Measurements from ENCODE around the gene MAST4. TPM values are rescaled to one million over a fixed set of nuclear protein-coding genes. Genes with fewer than 3 reads are reported as not detected.

The MAST4 gene
- total and polyA plus RNA-seq, 2 of the 4 experiments (the other 2 are of a cell fraction) = 4.8 to 6.8 TPM

DNA sequence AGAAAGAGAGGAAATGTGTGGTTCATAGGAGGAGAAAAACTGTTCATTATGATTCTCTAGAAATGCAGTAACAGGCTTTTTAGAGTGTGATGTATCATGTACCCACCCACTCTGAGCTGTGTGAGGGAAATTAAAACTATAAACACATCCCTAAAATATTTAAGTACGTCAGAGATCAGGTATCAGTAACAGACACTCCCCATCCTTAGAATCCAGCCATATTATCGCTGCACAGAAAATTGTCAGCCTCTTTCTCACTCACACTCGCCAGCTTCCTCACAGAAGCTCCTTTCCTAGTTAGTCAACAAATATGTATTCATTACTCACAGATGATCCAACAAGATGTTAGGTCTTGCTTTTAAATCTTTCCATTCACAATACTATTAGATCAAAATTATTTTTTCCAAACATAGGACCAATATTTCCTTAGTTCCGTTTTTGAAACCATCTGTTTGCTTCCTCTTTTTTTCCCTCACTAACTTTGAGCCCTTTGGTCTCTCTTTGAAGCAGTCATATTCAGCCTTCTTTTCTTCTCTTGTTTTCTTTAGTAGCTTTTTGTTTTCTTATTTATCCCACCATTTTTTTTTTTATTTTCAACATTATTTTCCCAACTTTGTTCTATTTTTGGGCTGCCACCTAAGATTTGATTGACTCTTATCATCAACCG is 13.6 kb upstream of the MAST4 start:
- DNase-seq = no peak
- Histone ChIP-seq H3K4me3 (ENCODE audit: insufficient read depth, low read depth, low read length) (no peak overlapping the region), H3K79me1 (ENCODE audit: low read depth in 1 of 2, low read length in 2 of 2) (no peaks in the 10 kb centered on the region), H3K27me3 (ENCODE audit: control insufficient read depth, insufficient read depth, low read length) (no peaks in the 10 kb centered on the region), H3K18ac (ENCODE audit: low read depth, low read length) (no peak overlapping the region), H3K9me1 (ENCODE audit: insufficient read depth, low read length) (no peaks in the 10 kb centered on the region), H3K9me3 (ENCODE audit: control insufficient read depth, insufficient read depth, low read length) (no peaks in the 10 kb centered on the region), H3K4me2 (ENCODE audit: low read depth, low read length) (no peak overlapping the region), H3K23ac (ENCODE audit: low read depth, low read length) (no peak overlapping the region), H3K4ac (ENCODE audit: low read depth, low read length) (no peak overlapping the region), H2AK5ac (ENCODE audit: low read depth, low read length) (no peak overlapping the region), H3K14ac (replicated peaks; ENCODE audit: low read depth, low read length) (no peak overlapping the region), H4K20me1 (ENCODE audit: insufficient read depth, low read length) (no peaks in the 10 kb centered on the region), H3K9ac (ENCODE audit: low read depth, low read length) (no peak overlapping the region), H3K56ac (ENCODE audit: extremely low read depth, insufficient read depth, low read length) (no peak overlapping the region), H2BK20ac (ENCODE audit: low read depth, low read length) (no peak overlapping the region), H2BK120ac (ENCODE audit: low read depth, low read length) (no peak overlapping the region), H2BK15ac (ENCODE audit: low read depth, low read length) (no peak overlapping the region), H3K4me1 (ENCODE audit: control insufficient read depth, insufficient read depth, low read length) (no peaks in the 10 kb centered on the region), H4K91ac (ENCODE audit: insufficient read depth, low read depth, low read length) (no peak overlapping the region), H2AFZ (replicated peaks; ENCODE audit: low read length, poor library complexity) (no peak overlapping the region), H3K27ac (ENCODE audit: insufficient read depth, low read length) (no peak overlapping the region), H4K5ac (ENCODE audit: low read depth, low read length) (no peak overlapping the region), H2BK5ac (ENCODE audit: low read depth, low read length, poor library complexity, severe bottlenecking) (no peak overlapping the region), H2AK9ac (replicated peaks; ENCODE audit: low read depth, low read length, poor library complexity) (no peak overlapping the region), H4K8ac (ENCODE audit: low read depth in 2 of 2, low read length in 2 of 2) (no peak overlapping the region), H3K36me3 (ENCODE audit: control insufficient read depth, insufficient read depth, low read length) (no peaks in the 10 kb centered on the region)
- dilution Hi-C loops (cut with HindIII; ENCODE audit: low sequenced_read_pairs, unreplicated experiment) = no loop called here
- in situ Hi-C loops (cut with MboI; ENCODE audit: low sequenced_read_pairs) = no loop called here
- 28% methylated on average over 3 of the region's 5 CpGs; no CpG with 5 or more reads in 1 of the 2 experiments for WGBS, 2 experiments (ENCODE audit: extremely low coverage in 2 of 2, insufficient read length in 1 of 2)
- POLR2A ChIA-PET (ENCODE audit: unreplicated experiment) = no interaction called here
- CTCF ChIA-PET = no interaction called here
- intact Hi-C loops (cut with micrococcal nuclease) = no loop called here
- TF ChIP-seq MXI1 (IDR thresholded peaks at IDR 0.05; ENCODE audit: borderline replicate concordance, low read depth, low read length) (no peak), MAFK (IDR thresholded peaks at IDR 0.05; ENCODE audit: low read depth, low read length) (no peak), NFE2L2 (IDR thresholded peaks at IDR 0.05; ENCODE audit: low read depth, low read length) (no peak), POLR2A (IDR thresholded peaks at IDR 0.05; ENCODE audit: low read depth, low read length) (no peak), FOS (IDR thresholded peaks at IDR 0.05; ENCODE audit: low read depth, low read length) (no peak), RFX5 (IDR thresholded peaks at IDR 0.05; ENCODE audit: low read depth, low read length) (no peak), BHLHE40 (IDR thresholded peaks at IDR 0.05; ENCODE audit: low read depth, low read length) (no peak), MAZ (IDR thresholded peaks at IDR 0.05; ENCODE audit: borderline replicate concordance, low read depth, low read length) (no peak), CHD1 (IDR thresholded peaks at IDR 0.05; ENCODE audit: low read depth, low read length) (no peak), SMC3 (IDR thresholded peaks at IDR 0.05; ENCODE audit: low read depth, low read length) (no peak), RAD21 (IDR thresholded peaks at IDR 0.05; ENCODE audit: low read length) (no peak), RCOR1 (IDR thresholded peaks at IDR 0.05; ENCODE audit: insufficient replicate concordance, low read length) (no peak)
- TF ChIP-seq, protein P1, sequence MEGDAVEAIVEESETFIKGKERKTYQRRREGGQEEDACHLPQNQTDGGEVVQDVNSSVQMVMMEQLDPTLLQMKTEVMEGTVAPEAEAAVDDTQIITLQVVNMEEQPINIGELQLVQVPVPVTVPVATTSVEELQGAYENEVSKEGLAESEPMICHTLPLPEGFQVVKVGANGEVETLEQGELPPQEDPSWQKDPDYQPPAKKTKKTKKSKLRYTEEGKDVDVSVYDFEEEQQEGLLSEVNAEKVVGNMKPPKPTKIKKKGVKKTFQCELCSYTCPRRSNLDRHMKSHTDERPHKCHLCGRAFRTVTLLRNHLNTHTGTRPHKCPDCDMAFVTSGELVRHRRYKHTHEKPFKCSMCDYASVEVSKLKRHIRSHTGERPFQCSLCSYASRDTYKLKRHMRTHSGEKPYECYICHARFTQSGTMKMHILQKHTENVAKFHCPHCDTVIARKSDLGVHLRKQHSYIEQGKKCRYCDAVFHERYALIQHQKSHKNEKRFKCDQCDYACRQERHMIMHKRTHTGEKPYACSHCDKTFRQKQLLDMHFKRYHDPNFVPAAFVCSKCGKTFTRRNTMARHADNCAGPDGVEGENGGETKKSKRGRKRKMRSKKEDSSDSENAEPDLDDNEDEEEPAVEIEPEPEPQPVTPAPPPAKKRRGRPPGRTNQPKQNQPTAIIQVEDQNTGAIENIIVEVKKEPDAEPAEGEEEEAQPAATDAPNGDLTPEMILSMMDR (conservative IDR thresholded peaks at IDR 0.05; ENCODE audit: low read depth, low read length) = no peak
- TF ChIP-seq, protein P2, sequence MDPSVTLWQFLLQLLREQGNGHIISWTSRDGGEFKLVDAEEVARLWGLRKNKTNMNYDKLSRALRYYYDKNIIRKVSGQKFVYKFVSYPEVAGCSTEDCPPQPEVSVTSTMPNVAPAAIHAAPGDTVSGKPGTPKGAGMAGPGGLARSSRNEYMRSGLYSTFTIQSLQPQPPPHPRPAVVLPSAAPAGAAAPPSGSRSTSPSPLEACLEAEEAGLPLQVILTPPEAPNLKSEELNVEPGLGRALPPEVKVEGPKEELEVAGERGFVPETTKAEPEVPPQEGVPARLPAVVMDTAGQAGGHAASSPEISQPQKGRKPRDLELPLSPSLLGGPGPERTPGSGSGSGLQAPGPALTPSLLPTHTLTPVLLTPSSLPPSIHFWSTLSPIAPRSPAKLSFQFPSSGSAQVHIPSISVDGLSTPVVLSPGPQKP (IDR thresholded peaks at IDR 0.05; ENCODE audit: borderline replicate concordance, low read depth, low read length) = no peak
- TF ChIP-seq, protein P3, sequence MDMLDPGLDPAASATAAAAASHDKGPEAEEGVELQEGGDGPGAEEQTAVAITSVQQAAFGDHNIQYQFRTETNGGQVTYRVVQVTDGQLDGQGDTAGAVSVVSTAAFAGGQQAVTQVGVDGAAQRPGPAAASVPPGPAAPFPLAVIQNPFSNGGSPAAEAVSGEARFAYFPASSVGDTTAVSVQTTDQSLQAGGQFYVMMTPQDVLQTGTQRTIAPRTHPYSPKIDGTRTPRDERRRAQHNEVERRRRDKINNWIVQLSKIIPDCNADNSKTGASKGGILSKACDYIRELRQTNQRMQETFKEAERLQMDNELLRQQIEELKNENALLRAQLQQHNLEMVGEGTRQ (IDR thresholded peaks at IDR 0.05; ENCODE audit: low read depth, low read length) = no peak
- ATAC-seq (ENCODE audit: low read depth) = no peak
- BruUV-seq (replicated peaks) = no TSS peak

All from IMR-90 (cell line).